ENCODE measurements around the gene CALML4.

- no peak for TF ChIP-seq ZNF8 (CRISPR knock-in tag; IDR thresholded peaks at IDR 0.05)
- TF ChIP-seq TOX (CRISPR knock-in tag; IDR thresholded peaks at IDR 0.05; ENCODE audit: borderline replicate concordance): no peak
- TF ChIP-seq BACH2 (CRISPR knock-in tag; IDR thresholded peaks at IDR 0.05; ENCODE audit: borderline replicate concordance): no peak
- no peak for TF ChIP-seq RARB (CRISPR knock-in tag; IDR thresholded peaks at IDR 0.05)
Measured at GRCh38 chr15:68234060-68234459, 28.9 kb upstream of the CALML4 start.

Measured in SK-N-SH treated with all-trans-retinoic acid at 6 μM for 48 hours (cell line).